Prostate gland (tissue), 2 donors: Measurements from ENCODE around the gene WWOX.

Source experiments
- CTCF ChIP-seq, 4 experiments: fragments of 200-600 bp in 2 of 4; fragments of 450-650 bp in 2 of 4; sonication (generic) in 2 of 4; IDR thresholded peaks; 1 replicate in 3 of 4; 2 replicates in 1 of 4; pipeline ENCODE4 v1.5.1; 2016 to 2019; ENCODE audit warnings: antibody characterized with exemption in 4 of 4, mild to moderate bottlenecking in 2 of 4, moderate library complexity in 2 of 4
- POLR2A ChIP-seq: fragments of 450-650 bp; IDR thresholded peaks from one replicate; pipeline ENCODE4 v1.6.1; 2016; ENCODE audit warnings: antibody characterized with exemption, mild to moderate bottlenecking
- POLR2AphosphoS5 ChIP-seq: sonication (generic); formaldehyde crosslinking; IDR thresholded peaks from one replicate; pipeline ENCODE4 v1.6.1; 2017; ENCODE audit warnings: antibody characterized with exemption

GRCh38 chr16:79253100-79253631 lies 1153.7 kb downstream of the WWOX start:
- TF ChIP-seq POLR2A (no peak), POLR2AphosphoS5 (no peak), CTCF (IDR thresholded peaks at IDR 0.05) (no peak)
